ENCODE data around the gene SPACA5B. TPM values are rescaled to one million over a fixed set of nuclear protein-coding genes. Genes with fewer than 3 reads are reported as not detected.
"Not testable (repeated sequence)": the region's sequence is repeated elsewhere in the genome, so short reads cannot be mapped to it uniquely, and the experiment has no call there.

Gene SPACA5B
- total and polyA plus RNA-seq, 9 donors = not detected

DNA sequence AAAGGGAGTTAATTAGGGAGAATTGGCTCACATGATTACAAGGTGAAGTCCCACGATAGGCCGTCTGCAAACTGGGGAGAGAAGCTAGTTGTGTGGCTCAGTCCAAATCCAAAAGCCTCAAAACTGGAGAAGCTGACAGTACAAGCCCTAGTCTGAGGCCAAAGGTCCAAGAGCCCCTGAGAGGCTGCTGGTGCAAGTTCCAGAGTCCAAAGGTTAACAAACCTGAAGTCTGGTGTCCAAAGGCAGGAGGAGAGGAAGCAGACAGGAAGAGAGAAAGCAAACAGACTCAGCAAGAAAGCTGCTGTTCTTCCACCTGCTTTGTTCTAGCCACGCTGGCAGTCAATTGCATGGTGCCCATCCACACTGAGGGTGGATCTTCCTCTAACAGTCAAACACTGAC is 29.0 kb upstream of the SPACA5B start:
- no peaks in the 10 kb centered on the region for H3K4me1 ChIP-seq (ENCODE audit: insufficient read depth)
- 81 to 89% (median 88%) methylated on average over 3 of the region's 3 CpGs for WGBS, 3 donors
- H3K9me3 ChIP-seq = no peaks in the 10 kb centered on the region
- DNase-seq = no peak
- no peaks in the 10 kb centered on the region for H3K27me3 ChIP-seq
- intact Hi-C loops (cut with DNase I) = no loop called here
- TF ChIP-seq, protein P1, sequence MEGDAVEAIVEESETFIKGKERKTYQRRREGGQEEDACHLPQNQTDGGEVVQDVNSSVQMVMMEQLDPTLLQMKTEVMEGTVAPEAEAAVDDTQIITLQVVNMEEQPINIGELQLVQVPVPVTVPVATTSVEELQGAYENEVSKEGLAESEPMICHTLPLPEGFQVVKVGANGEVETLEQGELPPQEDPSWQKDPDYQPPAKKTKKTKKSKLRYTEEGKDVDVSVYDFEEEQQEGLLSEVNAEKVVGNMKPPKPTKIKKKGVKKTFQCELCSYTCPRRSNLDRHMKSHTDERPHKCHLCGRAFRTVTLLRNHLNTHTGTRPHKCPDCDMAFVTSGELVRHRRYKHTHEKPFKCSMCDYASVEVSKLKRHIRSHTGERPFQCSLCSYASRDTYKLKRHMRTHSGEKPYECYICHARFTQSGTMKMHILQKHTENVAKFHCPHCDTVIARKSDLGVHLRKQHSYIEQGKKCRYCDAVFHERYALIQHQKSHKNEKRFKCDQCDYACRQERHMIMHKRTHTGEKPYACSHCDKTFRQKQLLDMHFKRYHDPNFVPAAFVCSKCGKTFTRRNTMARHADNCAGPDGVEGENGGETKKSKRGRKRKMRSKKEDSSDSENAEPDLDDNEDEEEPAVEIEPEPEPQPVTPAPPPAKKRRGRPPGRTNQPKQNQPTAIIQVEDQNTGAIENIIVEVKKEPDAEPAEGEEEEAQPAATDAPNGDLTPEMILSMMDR (IDR thresholded peaks at IDR 0.05) = no peak
- TF ChIP-seq POLR2A (IDR thresholded peaks at IDR 0.05) = no peak
- TF ChIP-seq EP300 (IDR thresholded peaks at IDR 0.05) = no peak
- H3K4me3 ChIP-seq = no peak overlapping the region
- H3K27ac ChIP-seq = no peak overlapping the region
- H3K36me3 ChIP-seq = no peaks in the 10 kb centered on the region

DNA sequence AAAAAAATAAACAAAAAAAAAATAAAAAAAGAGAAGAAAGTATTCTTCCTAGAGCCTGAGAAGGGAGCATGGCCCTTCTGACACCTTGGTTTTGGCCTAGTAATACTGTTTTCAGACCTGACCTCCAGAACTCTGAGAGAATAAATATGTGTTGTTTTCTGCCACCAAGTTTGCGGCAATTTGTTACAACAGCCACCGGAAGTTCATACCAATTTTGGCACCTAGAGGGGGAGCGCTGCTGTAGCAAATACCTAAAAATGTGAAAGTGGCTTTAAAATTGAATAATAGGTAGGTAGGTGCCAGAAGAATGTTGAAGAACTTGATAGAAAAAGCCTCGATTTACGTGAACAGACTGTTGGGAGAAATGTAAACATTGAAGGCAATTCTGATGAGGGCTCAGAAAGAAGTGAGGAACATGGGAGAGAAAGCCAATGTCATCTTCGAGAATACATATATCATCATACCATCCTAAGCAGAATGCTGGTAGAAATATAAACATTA is 27.5 kb upstream of the SPACA5B start:
- H3K27me3 ChIP-seq = no peaks in the 10 kb centered on the region

DNA sequence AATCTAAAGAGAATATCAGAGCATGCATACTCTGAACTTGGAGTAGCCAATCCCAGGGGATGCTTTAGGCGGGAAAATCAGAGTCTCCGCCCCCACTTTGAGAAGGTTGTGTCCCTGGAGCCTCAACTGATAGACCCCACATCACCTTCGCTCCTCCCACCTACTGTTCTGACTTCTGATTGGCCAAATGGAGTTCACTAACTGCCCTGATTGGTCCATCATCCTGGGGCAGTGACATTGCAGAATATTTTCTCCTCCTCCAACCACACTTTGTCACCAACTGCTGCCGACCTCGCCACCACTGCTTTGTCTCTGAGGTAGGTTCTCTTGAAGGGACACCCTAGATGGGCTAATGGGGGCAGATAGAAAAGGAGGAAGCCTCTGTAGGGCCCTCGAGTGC is 22.7 kb upstream of the SPACA5B start:
- DNase-seq = no peak
- Histone ChIP-seq H3K27me3 (no peaks in the 10 kb centered on the region), H3K36me3 (no peaks in the 10 kb centered on the region), H3K9me3 (no peaks in the 10 kb centered on the region), H3K4me3 (no peak overlapping the region), H3K27ac (no peak overlapping the region), H3K4me1 (ENCODE audit: insufficient read depth) (no peaks in the 10 kb centered on the region)
- 70 to 77% (median 71%) methylated on average over 6 of the region's 6 CpGs for WGBS, 3 donors
- TF ChIP-seq EP300 (IDR thresholded peaks at IDR 0.05) = no peak
- TF ChIP-seq, protein P1 (IDR thresholded peaks at IDR 0.05) = no peak
- TF ChIP-seq POLR2A (IDR thresholded peaks at IDR 0.05) = no peak
- intact Hi-C loops (cut with DNase I) = no loop called here

More for the DNA sequence above, 27.5 kb upstream of the SPACA5B start:
- WGBS, 3 donors = 81 to 83% (median 83%) methylated on average over 6 of the region's 6 CpGs
- no peak overlapping the region for H3K4me3 ChIP-seq
- intact Hi-C loops (cut with DNase I) = no loop called here
- no peak for DNase-seq
- no peaks in the 10 kb centered on the region for H3K4me1 ChIP-seq (ENCODE audit: insufficient read depth)
- TF ChIP-seq POLR2A (IDR thresholded peaks at IDR 0.05) = no peak
- TF ChIP-seq, protein P1 (IDR thresholded peaks at IDR 0.05) = no peak
- no peak for TF ChIP-seq EP300 (IDR thresholded peaks at IDR 0.05)
- H3K9me3 ChIP-seq = no peaks in the 10 kb centered on the region
- H3K36me3 ChIP-seq = no peaks in the 10 kb centered on the region
- no peak overlapping the region for H3K27ac ChIP-seq

DNA sequence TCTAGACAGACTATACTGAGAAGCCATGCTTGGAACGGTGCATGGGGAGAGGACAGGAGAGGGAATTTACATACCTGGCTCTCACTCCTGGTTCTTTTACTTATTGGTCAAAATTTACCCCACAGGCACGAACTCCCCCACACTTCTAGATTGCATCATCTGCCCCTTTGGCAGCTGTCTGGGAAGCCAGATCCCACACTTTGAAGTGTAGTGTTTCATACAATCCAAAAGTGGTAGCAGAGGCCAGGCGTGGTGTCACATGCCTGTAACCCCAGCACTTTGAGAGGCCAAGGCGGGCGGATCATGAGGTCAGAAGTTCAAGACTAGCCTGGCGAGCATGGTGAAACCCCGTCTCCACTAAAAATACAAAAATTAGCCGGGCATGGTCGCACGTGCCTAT is 5.1 kb upstream of the SPACA5B start:
- DNase-seq; H3K9me3 ChIP-seq; H3K27me3 ChIP-seq; H3K4me1 ChIP-seq (ENCODE audit: insufficient read depth); H3K4me3 ChIP-seq; intact Hi-C loops (cut with DNase I); H3K27ac ChIP-seq; H3K36me3 ChIP-seq: not testable (repeated sequence)
- 70 to 79% (median 72%) methylated on average over 10 of the region's 10 CpGs for WGBS, 3 donors

DNA sequence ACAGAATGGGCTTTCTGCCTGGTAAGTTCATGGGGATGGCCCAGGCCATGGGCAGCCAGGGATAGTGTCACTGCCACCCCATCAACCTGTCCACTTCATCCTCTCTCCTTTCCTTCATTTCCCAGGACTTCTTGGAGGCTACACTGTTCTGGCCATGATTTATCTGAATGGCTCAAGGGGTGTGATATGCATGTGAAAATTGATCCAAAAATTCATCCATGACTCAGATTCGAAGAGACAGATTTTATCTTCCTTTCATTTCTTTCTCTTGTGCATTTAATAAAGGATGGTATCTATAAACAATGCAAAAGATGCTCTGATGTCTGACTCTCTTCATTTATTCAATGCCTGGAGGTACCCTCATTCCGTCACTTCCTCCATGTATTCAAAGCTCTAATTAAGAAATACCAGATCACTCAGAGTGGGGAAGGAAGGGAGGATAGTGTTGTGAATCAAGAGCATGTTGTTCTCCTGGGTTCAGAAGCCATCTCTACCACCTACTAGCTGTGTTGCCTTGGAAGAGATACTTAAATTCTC is 1.9 kb downstream of the SPACA5B start:
- H3K4me3 ChIP-seq; H3K27me3 ChIP-seq; H3K9me3 ChIP-seq; DNase-seq; H3K27ac ChIP-seq; H3K36me3 ChIP-seq; H3K4me1 ChIP-seq (ENCODE audit: insufficient read depth); intact Hi-C loops (cut with DNase I): not testable (repeated sequence)
- no CpG with 5 or more reads among the region's 2 CpGs for WGBS, 3 donors

DNA sequence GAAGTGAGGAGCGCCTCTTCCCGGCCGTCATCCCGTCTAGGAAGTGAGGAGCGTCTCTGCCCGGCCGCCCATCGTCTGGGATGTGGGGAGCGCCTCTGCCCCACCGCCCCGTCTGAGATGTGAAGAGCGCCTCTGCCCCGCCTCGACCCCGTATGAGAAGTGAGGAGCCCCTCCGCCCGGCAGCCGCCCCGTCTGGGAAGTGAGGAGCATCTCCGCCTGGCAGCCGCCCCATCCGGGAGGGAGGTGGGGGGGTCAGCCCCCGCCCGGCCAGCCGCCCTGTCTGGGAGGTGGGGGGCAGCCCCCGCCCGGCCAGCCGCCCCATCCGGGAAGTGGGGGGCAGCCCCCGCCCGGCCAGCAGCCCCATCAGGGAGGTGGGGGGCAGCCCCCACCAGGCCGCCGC is 8.7 kb downstream of the SPACA5B start:
- intact Hi-C loops (cut with DNase I); H3K27me3 ChIP-seq; H3K4me1 ChIP-seq (ENCODE audit: insufficient read depth); H3K9me3 ChIP-seq; H3K27ac ChIP-seq; H3K36me3 ChIP-seq; H3K4me3 ChIP-seq: not testable (repeated sequence)
- WGBS, 3 donors = 93 to 98% (median 94%) methylated on average over 16 to 27 of the region's 33 CpGs
- DNase-seq = peak in 2 of 5 donors; percentile 14 to 26

DNA sequence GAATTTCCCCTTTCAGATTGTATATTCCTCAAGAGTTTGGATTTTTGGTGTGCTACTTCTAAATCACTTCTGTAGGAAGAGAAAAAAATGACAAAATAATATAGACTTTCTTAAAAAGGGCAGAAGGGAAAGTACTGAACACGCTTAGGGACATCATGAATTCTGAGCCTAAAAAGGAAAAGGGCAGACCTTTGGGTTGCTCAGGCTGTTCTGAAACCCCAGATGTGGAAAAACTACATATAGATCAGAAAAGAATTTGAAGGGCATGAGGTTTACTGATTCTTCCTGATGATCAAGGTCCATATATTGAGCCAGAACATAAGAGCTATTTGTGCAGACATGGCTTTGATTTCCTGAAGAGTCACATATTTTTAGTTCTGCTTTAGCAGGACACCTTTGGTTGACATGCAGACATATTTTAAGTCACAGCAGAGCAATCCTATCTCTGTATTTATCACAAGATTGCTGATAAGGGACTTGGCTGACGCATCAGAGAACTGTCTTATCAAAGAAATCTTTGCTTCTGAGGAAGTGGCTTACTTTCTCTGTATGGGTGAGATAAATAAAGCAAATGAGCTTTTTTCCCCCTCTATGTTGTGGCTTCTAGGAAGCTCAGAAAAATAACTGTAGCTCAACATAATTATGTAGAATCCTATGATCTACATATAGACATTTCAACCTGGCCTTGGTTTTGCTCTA is 11.5 kb downstream of the SPACA5B start:
- 54 to 80% (median 75%) methylated on average over 1 of the region's 2 CpGs for WGBS, 3 donors
- H3K4me3 ChIP-seq; H3K36me3 ChIP-seq; H3K9me3 ChIP-seq; intact Hi-C loops (cut with DNase I); H3K4me1 ChIP-seq (ENCODE audit: insufficient read depth); DNase-seq; H3K27ac ChIP-seq; H3K27me3 ChIP-seq: not testable (repeated sequence)

DNA sequence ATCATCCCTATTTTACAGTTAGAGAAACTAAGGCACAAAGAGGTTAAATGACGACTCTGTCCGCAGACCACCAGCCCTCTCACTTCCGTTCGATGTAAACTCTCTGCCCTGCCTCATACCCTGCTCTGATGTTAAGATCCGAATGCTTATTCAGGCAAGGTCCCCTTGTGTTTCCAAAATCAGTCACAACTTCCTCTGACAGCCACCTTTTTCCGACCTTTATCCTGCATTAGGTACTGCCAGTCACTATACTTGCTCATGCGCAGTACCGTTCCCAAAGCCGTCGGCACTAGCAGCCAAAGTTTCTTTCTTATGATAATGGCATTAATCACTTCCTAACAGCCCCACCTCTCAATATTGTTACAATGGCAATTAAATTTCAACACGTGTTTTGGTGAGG is 12.3 kb downstream of the SPACA5B start:
- intact Hi-C loops (cut with DNase I); H3K27me3 ChIP-seq; H3K4me3 ChIP-seq; H3K36me3 ChIP-seq; H3K27ac ChIP-seq; H3K4me1 ChIP-seq (ENCODE audit: insufficient read depth); H3K9me3 ChIP-seq; DNase-seq: not testable (repeated sequence)
- whole genome bisulfite sequencing, 3 donors = 62 to 70% (median 68%) methylated on average over 11 of the region's 11 CpGs
